HG03064 (cell line): ENCODE data around the gene ANKAR.
"Not testable (repeated sequence)": the region's sequence is repeated elsewhere in the genome, so short reads cannot be mapped to it uniquely, and the experiment has no call there.

Experiments used
- ATAC-seq: cut with Tn5 transposase; IDR thresholded peaks from one replicate; pipeline ENCODE4 v1.9.1; 2021; ENCODE audit warnings: low read depth; ENCODE audit not compliant: unreplicated experiment

Gene ANKAR

DNA sequence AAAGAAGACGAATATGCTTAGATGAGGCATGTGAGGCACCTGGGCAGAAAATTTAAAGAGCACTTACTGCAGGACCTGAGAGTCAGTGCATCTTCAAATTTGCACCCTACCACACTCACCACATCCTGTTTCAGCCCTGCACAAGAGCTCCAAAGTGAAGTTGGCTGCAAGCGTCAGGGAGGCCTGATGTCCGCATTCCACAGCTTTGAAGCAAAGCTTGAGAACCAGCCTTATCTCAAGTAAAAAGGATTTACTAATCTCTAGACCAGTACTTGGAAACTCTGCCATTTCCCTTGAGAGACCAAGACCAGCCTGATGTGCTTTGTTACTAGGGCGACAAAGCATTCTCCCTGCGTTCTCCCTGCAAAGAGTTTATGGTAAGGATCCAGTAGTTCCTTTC lies 16.6 kb upstream of the ANKAR start:
- ATAC-seq, result peak; percentile 52

DNA sequence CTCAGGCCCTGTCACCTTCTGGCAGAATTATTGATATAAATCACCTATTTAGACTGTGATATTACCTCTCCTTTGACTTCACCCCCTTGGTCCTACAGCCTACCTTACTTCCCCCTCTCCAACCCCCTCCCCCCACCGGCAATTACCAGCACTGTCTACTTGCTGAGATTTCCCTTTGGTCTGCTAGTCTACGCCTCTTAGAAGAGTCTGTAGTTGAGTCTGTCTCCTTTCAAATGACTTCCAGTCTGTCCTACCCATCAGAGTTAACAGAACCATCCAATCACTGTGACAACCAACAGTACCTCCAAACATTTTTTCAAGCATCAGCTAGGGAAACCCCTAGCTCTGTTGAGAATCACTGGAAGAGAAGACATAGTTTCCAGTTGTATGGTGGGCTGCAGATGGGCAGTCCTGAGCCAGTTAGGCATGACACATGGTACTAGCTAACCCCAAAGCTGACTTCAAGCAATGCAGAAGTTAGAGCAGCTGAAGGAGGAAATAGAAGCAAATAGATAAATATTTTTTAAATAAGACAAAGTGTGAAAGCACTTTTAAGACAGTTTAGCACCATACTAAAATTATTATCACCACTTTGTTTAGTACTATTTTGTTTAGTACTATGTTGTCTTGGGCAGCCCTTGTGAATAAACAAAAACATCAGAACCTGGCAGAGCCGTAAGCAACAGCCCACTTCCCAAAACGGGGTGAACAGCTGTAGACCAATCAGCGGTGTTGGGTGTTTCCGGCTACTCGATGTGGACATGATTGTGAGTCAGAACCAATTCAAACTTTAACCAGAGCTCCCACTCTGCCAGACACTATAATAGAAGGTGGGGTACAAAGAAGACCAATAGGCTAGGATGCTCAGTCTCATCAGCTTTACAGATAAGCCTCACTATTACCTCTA lies 15.9 kb upstream of the ANKAR start:
- no peak for ATAC-seq

DNA sequence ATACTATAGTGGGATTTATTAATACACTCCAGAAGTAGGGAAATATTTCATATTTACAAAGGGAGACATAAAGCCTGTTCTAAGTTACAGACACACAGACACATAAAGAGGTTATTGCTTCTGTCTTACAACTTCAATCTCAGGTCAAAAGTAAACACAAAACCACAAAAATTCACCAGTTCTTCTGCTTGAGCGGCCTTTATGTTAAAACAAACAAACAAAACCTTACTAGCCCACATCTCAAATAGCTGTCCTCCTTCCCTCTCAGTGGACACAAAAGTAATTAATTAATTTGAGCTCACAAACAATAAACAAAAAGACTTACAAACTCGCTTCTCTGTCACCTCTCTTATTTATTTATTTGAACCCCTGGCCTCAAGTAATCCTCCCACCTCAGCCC lies 14.7 kb upstream of the ANKAR start:
- no peak for ATAC-seq

DNA sequence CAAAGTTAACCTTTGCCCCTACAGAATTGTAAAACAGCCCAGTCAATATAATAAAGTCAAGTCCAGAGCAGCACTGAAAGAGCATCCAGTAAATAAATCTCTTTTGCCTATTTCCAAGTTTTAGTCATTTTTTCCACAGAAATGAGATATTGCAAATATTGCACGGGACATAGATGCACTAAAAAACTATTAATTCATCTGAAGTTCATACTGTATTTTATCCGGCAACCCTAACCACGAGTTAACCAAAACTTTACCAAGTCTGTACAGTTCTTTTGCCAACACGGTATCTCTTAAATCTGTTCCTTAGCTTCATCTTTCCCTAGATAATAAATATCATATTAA lies 13.7 kb upstream of the ANKAR start:
- ATAC-seq, result no peak

DNA sequence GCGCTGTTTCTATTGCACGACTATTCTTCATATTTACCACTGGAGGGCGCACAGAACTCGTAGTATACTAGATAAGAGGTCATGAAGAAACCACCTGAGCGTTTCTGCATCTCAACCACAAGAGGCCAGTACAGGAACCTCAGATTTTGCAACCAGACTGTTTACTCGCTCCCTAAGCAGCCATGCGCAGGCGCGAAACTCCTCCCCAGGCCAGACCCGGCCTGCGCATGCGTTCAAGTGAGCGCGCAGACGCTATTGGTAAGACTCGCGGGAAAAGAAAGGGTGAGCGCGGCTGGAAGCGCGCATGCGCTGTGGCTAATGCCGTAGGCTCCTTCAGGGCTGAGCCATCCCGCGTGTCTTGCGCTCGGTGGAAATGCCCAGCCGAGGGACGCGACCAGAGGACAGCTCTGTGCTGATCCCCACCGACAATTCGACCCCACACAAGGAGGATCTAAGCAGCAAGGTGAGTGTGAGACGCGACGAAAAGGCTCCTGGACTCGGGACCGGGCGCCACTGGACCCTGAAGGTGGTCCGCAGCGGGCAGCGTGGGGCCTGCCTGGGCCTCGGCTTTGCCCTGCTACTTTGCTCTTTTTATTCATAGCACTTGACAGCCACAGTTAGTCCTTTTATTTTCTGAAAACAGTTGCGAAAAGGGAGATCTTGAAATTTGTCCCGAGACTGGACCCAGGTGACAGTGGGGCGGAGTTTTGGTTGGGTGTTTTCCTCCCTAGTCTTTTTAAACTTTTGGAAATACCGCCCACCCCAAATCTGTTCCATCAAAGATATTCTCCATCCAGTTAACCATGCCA lies 13.1 kb upstream of the ANKAR start, which contains the start of gene ASNSD1:
Gene ASNSD1, plus strand, starts transcription at position 312 of the 809 bp plus-strand sequence. CDS start 4,674 bp downstream, outside the sequence.
- peak; percentile 92 for ATAC-seq

DNA sequence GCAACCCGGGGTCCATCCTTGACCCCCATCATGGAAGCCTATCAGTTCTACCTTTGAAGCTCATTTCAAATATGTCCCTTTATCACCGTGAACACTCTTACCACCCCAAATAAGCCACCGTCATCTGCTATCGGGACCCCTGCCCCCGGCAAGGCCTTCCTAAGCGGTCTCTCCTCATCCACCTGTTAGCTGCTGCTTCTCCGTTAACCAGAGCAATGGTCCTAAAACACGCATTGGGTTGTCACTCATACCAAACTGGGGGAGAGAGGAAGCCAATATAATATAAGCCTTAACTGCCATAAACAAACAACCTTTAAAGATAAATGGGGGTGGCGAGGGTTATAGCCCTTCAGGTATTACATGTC lies 12.5 kb upstream of the ANKAR start:
- ATAC-seq, result no peak

DNA sequence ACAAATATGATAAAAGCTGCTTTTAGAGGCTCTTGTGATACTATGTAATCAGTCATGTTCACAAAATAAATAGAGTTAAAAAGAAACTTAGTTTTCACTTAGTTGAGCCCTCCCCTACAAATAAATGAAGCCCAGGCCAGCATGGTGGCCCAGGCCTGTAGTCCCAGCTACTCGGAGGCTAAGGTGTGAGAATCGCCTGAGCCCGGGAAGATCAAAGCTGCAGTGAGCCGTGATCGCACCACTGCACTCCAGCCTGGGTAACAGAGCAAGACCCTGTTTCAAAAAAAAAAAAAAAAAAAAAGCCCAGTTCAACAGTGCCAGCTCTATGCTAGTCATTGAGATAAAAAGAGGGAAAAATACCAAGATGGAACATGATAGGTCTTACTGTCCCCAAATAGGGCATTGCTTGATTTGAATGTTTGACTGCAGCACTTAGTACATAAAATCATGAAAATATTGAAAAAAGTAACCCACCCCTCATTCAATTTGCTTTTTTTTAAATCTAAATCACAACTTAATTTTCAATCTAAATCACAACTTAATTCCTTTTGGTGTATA lies 11.7 kb upstream of the ANKAR start:
- ATAC-seq, result no peak

DNA sequence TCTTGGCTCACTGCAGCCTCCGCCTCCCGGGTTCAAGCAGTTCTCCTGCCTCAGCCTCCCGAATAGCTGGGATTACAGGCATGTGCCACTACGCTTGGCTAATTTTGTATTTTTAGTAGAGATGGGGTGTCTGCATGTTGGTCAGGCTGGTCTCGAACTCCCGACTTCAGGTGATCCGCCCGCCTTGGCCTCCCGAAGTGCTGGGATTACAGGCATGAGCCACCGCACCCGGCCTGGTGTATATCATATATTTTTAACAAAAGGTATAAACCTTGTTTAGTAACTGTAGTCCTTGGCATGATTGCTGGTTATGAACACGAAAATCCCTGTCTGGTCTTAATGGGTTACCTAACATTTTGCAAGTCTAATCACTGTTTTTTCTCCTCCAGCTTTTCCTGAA lies 11.2 kb upstream of the ANKAR start:
- not testable (repeated sequence) for ATAC-seq

DNA sequence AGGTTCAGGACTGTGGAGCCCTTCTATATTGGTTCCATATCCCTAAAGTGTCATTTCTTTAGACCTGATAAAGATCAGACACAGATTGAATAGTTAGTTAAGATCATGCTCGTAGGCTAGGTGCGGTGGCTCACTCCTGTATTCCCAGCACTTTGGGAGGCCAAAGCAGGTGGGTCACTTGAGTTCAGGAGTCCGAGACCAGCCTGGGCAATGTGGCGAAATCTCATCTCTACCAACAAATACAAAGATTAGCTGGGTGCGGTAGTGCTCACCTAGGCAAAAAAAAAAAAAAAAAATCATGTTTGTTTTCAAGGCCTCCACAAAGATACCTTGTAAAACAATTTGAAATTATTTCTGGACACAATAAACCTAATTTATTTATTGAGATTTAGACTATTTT lies 4.6 kb upstream of the ANKAR start:
- ATAC-seq, result no peak

DNA sequence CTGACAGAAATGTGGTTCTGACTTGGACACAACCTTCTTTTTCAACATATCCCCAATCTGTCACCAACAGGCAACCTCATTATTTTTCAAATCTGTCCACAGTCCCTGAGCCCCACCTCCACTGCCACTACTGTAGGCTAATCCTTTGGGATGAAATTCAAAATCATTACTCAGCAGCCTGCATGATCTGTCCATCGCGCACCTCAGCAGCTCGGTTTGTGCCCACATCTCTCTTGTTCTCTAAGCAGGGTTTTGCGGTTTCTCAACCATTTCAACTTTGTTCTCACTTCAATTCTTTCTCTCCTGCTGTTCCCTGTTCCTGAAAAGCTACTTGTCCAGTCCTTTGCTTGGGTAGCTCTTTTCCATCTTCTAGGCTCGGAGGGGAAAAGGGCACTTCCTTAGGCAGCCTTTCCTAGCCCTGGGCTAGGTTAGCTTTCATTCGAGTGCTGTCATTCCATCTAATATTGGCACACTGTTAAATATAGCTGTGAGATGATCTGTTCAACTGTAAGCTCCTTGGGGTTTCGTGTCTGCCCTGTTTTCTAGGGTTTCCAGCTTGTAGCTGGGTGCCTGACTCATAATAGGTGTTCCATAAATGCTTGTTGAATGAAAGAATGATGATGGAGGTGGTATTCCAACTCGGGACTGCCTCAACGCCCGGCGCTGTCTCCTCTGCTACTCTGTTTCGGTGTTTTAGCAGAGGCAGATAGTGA lies 653 bp upstream of the ANKAR start:
- ATAC-seq, result peak; percentile 12

DNA sequence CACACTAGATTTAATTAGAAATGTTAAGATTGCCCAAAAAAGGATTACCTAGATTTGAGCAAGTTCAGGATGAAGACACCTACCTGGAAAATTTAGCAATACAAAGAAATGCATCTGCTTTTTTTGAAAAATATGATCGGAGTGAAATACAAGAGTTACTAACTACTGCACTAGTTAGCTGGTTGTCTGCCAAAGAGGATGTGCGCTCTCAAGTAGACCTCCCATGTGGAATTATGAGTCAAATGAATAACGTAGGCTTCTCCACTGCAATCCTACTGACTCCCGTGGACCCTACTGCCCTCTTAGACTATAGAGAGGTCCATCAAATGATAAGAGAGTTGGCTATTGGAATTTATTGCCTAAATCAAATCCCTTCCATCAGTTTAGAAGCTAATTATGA lies 2.0 kb downstream of the ANKAR start:
- ATAC-seq, result no peak

DNA sequence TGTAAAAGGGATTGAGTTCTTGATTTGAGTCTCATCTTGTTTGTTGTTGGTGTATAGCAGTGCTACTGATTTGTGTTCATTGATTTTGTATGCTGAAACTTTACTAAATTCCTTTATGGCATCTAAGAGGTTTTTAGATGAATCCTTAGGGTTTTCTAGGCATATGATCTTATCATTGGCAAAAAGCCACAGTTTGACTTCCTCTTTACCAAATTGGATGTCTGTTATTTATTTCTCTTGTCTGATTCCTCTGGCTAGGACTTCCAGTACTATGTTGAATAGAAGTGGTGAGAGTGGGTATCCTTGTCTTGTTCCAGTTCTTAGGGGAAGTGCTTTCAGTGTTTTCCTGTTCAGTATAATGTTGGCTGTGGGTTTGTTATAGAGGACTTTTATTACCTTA lies 4.8 kb downstream of the ANKAR start:
- no peak for ATAC-seq

DNA sequence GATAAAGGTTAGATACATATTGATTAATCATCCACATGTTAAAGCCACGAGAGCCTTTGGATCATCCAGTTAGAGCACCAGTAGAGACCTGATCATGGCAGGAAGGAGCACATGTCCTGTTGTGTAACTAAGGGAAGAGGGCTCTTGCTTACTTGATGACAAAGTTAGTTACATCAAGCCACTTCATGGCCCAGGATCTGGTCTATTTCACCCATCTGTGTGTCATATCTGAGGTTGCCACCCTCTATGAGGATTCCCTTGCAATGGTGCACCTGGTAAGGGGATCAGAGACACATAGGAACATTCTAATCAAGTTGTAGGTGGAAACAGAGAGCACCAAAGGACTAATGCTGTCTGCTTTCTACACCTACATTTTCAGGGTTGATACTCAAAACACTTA lies 6.7 kb downstream of the ANKAR start:
- ATAC-seq, result no peak

DNA sequence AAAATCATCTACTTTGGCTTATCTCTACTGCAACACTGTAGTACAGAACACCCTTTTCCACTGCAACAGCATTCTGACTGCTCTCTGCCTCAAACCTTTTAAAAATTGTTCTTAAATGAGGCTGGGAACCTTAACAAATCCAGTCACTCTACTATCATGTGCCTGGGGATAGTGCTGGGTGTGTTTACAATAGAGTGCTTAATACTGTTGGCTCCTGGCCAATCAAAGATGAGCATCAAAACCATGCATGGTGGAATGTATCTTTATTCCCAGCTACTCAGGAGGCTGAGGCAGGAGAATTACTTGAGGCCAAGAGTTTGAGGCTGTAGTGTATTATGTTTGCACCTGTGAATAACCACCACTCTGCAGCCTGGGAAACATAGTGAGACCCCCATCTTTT lies 7.4 kb downstream of the ANKAR start:
- ATAC-seq, result no peak

DNA sequence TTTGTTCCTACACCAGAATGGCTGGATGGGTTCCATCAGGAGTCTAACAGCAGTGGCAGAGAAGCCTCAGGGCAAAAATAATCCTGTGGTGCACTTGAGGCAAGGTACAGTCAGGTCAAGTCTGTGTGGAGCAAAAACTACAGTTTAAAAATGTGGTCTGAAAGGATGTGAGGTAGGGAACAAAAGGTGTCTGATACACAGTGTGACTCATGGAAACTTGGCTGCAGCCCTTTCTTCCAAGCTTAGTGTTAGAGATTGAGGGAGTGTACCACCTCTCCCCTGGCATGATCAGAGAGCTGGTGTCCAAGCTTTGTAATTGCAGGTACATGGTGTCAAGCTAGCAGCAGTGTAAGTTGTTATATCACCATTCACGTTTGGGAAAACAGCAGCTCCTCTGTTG lies 8.9 kb downstream of the ANKAR start:
- no peak for ATAC-seq

DNA sequence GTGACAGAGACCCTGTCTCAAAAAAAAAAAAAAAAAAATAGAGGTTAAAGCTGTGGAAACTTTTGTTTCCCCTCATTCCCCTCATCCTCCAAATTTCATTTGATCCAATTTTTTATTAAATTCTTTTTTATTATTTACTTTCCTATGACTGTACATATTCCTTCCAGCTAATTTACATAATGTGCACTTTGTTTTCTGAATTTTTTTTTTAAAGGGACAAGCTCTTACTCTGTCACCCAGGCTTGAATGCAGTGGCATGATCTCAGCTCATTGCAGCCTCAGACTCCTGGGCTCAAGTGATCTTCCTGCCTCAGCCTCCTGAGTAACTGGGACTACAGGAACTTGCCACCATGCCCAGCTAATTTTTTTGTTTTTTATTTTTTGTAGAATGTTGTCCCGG lies 10.3 kb downstream of the ANKAR start:
- no peak for ATAC-seq

DNA sequence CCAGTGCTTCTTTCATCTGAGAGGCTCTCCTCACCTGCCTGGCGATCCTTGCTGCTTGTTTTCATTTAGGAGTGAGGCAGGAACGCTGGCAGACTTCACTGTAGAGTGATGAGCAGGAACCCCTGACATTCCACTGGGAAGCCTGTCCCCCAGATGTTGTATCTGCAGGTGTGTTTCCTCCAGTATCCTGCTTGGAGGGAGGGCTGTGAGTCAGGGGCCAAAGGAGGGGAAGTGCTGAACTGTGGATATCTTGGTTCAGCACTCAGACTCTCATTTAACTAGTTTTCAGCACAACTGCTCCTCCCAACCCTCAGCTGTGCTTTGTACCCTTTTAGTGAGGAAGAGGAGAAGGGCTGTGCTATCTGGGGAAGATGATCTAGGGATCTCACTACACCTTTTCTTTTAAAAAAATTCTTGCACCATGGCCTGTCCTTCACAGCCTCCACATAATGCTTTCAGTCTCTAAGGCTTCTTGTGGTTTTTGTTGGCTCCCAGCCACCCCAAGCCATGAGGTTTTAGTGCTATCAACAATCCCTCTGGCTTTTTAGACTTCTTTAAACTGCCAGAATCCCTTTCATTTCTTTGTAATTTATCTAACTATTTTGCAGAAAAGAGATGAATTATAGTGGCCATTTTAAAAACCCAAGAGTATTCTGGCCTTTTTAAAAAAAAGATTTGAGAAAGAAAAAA lies 11.2 kb downstream of the ANKAR start:
- no peak for ATAC-seq

DNA sequence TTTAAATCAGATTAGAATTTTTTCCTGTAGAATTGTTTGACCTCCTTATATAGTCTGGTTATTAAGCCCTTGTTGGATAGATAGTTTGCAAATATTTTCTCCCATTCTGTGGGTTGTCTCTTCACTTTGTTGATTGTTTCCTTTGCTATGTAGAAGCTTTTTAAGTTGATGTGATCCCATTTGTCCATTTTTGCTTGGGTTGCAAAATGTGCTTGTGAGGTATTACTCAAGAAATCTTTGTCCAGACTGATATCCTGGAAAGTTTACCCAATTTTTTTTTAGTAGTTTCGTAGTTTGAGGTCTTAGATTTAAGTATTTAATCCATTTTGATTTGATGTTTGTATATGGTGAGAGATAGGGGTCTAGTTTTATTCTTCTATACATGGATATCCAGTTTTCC lies 13.3 kb downstream of the ANKAR start:
- not testable (repeated sequence) for ATAC-seq

DNA sequence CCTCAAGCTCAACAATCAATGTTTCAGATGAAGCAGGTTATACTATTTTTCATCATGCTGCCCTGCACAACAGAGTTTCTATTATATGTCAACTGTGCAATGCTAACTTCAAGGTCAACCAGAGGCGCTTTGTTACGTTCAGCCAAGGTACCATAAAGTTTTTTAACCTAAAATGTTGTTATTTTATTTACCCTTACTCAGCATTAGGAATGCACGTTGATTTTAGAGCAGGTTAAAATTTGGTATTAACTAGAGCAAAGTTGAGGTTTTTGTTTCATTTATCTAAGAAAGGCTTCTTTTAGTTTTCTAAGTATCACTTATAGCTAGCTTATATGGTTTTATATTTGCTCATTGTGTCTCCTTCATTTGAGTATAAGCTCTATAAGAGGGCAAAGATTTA lies 21.8 kb downstream of the ANKAR start:
- no peak for ATAC-seq
